HG02970 (cell line): Measurements from ENCODE around the gene IPO9.
"Not testable (repeated sequence)": the region's sequence is repeated elsewhere in the genome, so short reads cannot be mapped to it uniquely, and the experiment has no call there.

Source experiments
- ATAC-seq: cut with Tn5 transposase; IDR thresholded peaks from one replicate; pipeline ENCODE4 v1.9.1; 2021; ENCODE audit warnings: mild to moderate bottlenecking, moderate library complexity, moderate number of reproducible peaks; ENCODE audit not compliant: unreplicated experiment, low FRiP score

Gene IPO9

DNA sequence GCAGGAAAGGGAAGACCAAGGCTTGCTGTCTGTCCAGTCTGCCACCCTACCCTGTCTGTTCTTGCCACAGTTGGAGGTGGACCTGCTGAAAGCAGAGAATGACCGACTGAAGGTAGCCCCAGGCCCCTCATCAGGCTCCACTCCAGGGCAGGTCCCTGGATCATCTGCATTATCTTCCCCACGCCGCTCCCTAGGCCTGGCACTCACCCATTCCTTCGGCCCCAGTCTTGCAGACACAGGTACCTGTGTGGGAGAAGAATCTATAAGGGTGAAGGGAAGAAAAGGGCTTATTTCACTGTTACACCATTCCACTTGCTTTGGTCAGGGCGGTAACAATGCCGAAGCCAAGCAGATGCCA lies 20.3 kb upstream of the IPO9 start:
- no peak for ATAC-seq

DNA sequence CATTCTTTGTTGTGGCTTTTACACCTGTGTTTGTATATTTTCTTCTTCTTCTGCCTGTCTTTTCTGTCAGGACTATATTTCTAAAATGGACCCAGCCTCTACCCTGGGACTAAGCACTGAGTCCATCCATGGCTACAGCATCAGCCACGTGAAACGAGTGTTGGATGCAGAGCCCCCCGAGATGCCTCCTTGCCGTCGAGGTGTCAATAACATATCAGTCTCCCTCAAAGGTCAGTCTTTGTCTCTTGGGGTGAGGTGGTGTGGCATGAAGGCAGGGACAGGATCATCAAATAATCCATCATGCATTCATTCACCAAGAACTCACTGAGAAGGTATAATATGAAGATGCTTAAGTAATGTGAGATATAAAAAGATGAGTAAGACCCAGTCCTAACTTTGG lies 19.1 kb upstream of the IPO9 start:
- ATAC-seq, result no peak

- no peak for ATAC-seq
Observed at GRCh38 chr1:201810466-201811216, 18.3 kb upstream of the IPO9 start.

DNA sequence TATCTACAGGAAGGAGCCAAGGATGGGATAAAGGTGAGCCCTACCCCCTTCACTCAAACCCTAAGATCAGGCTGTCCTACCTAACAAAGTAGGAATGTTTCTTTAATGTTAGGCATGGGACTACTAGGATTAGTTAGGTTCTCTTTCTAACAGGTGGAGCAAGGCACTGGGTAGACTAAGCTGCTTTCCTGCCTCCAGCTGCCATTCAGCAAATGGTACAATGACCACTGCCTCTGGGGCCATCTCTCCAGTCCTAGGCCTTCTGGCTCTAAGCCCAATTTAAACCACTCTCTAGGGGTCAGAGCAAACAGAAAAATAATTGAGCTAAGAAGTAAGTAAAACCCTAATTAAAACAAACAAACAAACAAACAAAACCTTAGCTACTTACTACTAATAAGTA lies 15.7 kb upstream of the IPO9 start:
- ATAC-seq, result no peak

- ATAC-seq, result no peak
Observed at GRCh38 chr1:201816309-201816854, 12.6 kb upstream of the IPO9 start.

DNA sequence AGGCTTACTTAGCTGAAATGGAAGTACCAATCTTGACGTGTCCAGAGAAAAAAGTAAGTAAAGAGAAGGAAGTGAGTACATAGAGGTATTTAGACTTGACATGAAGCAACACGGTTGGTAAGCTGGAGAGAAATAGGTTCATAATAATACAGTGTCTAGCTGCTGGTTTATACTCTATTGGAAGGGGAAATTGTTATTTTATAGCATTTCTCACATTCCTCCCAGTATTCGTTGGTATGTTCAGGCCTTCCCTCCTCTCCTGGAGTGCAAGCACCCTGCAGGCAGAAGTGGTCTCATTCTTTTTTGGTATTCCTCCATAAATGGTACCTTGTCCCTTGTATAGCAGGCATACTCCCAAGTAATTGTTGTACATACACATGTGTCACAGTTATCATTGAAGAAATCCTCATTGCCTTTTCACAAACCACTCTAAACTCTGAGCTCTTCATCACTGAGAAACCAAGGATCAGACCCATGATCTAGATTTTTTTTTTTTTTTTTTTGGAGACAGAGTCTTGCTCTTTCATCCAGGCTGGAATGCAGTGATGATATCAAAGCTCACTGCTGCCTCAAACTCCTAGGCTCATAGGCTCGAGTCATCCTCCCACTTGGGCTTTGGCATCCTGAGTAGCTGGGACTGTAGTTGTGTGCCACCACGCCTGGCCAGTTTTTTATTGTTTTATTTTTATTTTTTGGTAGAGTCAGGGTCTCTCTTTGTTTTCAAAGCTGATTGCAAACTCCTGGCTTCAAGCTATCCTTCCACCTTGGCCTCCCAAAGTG lies 9.8 kb upstream of the IPO9 start:
- no peak for ATAC-seq

GRCh38 chr1:201820413-201820812 lies 8.5 kb upstream of the IPO9 start:
- no peak for ATAC-seq

- ATAC-seq, result no peak
Observed at GRCh38 chr1:201825245-201825644, 3.7 kb upstream of the IPO9 start.

DNA sequence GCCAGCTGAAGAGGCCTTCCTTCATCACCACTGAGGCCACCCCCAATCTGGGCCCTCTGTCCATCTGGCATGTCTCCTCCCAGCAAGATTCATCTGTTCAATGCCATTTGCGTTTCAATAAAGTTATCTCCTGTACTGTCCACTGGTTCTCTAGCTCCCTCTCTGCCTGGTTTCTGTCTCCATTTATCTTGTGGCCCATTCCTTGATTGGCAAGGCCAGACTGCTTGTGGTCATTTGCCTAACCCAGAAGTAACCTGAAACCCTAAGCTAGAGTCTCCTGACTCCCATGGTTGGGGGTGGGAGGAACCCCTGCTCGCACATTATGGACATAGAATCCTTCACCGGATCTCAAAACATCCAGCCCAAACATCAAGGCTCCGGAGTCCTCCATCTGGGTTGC lies 2.1 kb upstream of the IPO9 start:
- ATAC-seq, result no peak

- ATAC-seq, result no peak
Observed at GRCh38 chr1:201827321-201828216, 1.4 kb upstream of the IPO9 start.

DNA sequence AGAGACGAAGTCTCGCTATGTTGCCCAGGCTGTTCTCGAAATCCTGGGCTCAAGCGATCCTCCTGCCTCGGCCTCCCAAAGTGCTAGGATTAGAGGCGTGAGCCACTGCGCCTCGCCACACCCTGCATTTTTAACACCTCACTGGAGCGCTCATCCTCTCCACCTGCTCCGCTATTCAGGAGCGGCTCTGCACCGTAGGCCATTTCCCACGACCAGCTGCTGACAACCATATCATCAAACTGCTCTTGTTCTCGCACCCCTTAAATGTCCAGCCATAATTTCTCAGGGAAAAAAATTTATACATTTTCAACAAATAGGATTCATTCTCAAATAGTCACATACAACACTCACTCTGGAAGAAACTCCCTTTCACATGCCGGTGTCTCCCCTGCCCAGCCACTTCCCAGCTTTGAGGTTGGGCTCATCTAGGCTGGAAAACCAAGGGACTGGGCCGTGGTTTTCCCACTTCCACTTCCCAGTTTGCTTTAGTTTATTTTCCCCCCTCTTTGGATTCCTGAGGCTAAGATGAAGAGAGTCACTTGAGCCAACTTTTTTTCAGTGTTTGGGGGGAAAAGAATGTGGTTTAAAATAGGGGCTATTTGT lies 639 bp upstream of the IPO9 start:
- no peak for ATAC-seq

- ATAC-seq, result no peak
Observed at GRCh38 chr1:201831371-201831770, 2.4 kb downstream of the IPO9 start.

GRCh38 chr1:201834621-201835020 lies 5.7 kb downstream of the IPO9 start:
- no peak for ATAC-seq

- no peak for ATAC-seq
Observed at GRCh38 chr1:201838381-201838780, 9.4 kb downstream of the IPO9 start.

DNA sequence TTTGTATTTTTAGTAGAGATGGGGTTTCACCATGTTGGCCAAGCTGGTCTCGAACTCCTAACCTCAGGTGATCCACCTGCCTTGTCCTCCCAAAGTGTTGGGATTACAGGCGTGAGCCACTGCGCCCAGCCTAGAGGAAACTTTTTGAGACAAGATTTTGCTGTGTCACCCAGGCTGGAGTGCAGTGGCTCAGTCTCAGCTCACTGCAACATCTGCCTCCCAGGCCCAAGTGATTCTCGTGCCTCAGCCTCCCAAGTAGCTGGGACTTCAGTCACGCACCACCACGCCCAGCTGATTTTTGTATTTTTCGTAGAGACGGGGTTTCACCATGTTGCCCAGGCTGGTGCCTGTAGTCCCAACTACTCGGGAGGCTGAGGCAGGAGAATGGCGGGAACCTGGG lies 10.1 kb downstream of the IPO9 start:
- not testable (repeated sequence) for ATAC-seq

GRCh38 chr1:201840055-201840454 lies 11.1 kb downstream of the IPO9 start:
- ATAC-seq, result no peak

DNA sequence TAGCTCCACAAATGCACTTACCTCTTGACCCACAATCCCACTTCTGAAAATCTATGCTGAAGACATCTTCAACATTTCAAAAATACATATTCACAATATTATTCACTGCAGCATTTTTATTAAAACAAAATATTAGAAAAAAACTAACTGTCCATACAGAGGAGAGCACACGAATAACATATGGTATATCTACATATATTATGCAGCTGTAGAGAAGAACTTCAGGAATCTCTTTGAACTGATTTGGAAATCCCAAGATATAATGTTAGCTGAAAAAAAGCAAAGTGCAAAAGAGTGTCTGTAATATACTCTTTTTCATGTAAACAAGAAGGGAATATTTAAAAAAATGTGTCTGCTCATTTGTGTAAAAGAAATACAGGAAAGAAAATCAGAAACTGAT lies 11.5 kb downstream of the IPO9 start:
- ATAC-seq, result no peak

GRCh38 chr1:201841265-201841912 lies 12.4 kb downstream of the IPO9 start:
- no peak for ATAC-seq

DNA sequence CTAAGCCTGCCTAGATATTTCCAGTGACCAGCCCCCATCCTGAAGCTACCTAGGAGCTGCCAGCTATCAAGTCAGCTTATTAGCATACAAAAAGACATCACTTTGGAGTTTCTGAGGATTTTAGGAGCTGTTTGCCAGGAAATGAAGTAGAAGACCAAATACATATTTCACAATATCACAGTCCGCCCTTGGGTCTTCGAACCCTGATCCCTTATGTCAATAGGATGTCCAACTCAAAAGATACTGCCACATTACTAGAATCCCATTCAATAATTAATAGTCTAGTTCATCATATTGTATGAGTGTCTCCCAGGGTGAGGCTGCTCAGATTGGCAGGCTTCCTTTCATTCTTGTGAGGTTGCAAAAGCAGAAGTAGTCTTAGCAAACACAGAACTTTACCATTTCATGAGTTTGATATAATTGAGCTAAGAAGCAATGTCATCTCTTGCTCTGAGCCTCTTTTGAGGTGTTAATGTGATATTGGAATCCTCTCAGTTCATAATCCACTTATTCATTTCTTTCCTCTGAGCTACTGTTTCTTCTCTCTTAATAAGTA lies 13.6 kb downstream of the IPO9 start:
- ATAC-seq, result no peak
